Left ventricle myocardium inferior (tissue), 1 donor: ENCODE data around the gene PALD1. TPM values are rescaled to one million over a fixed set of nuclear protein-coding genes. Genes with fewer than 3 reads are reported as not detected.

Source experiments
- DNase-seq: peaks from one replicate; pipeline ENCODE4 v3.0.0-alpha.2; 2020
- H3K27ac ChIP-seq: fragments of 200-600 bp; replicated peaks from 2 replicates; pipeline ENCODE4 v1.8.0; 2021
- H3K27me3 ChIP-seq: fragments of 200-600 bp; 2 replicates; pipeline ENCODE4 v1.8.0; 2021; ENCODE audit warnings: low read depth
- H3K36me3 ChIP-seq: fragments of 200-600 bp; 2 replicates; pipeline ENCODE4 v1.8.0; 2021
- H3K4me1 ChIP-seq: fragments of 200-600 bp; 2 replicates; pipeline ENCODE4 v1.8.0; 2021
- H3K4me3 ChIP-seq: fragments of 200-600 bp; 2 replicates; pipeline ENCODE4 v1.8.0; 2021; ENCODE audit warnings: mild to moderate bottlenecking, moderate library complexity
- H3K9me3 ChIP-seq: fragments of 200-600 bp; replicated peaks from 2 replicates; pipeline ENCODE4 v1.8.0; 2021
- intact Hi-C: fragments of 100-400 bp; cut with micrococcal nuclease; formaldehyde crosslinking; loops from one replicate; pipeline ENCODE4 v1.11.0; 2022
- total RNA-seq: library from RNA; stranded (reverse); fragmentation: NEBNext Ultra II Directional; extraction: Animal tissue kit (Norgen Biotek cat#: 25700); gene quantifications from one replicate; pipeline ENCODE4 v1.2.1, GENCODE V29; 2021
- TF ChIP-seq, protein P1 (sequence below): fragments of 200-600 bp; IDR thresholded peaks from 2 replicates; pipeline ENCODE4 v1.8.0; 2021; ENCODE audit warnings: antibody characterized with exemption, mild to moderate bottlenecking, borderline replicate concordance
- donor health status: DM: no; HTN: yes; CAD: no; lungs with severe emphysema.

The PALD1 gene
- total RNA-seq, 1 donor from 2014 or later = 5.1 TPM

- DNase-seq = no peak
- no peaks in the 10 kb centered on the region for H3K36me3 ChIP-seq
- TF ChIP-seq, protein P1, sequence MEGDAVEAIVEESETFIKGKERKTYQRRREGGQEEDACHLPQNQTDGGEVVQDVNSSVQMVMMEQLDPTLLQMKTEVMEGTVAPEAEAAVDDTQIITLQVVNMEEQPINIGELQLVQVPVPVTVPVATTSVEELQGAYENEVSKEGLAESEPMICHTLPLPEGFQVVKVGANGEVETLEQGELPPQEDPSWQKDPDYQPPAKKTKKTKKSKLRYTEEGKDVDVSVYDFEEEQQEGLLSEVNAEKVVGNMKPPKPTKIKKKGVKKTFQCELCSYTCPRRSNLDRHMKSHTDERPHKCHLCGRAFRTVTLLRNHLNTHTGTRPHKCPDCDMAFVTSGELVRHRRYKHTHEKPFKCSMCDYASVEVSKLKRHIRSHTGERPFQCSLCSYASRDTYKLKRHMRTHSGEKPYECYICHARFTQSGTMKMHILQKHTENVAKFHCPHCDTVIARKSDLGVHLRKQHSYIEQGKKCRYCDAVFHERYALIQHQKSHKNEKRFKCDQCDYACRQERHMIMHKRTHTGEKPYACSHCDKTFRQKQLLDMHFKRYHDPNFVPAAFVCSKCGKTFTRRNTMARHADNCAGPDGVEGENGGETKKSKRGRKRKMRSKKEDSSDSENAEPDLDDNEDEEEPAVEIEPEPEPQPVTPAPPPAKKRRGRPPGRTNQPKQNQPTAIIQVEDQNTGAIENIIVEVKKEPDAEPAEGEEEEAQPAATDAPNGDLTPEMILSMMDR = no peak
- intact Hi-C loops = no loop called here
- no peak overlapping the region for H3K27ac ChIP-seq
- H3K27me3 ChIP-seq = no peaks in the 10 kb centered on the region
- H3K4me1 ChIP-seq = peaks cover 40% of the 10 kb centered on the region
- no peak overlapping the region for H3K4me3 ChIP-seq
- H3K9me3 ChIP-seq = no peaks in the 10 kb centered on the region
Measured at GRCh38 chr10:70582793-70583668, 104.5 kb downstream of the PALD1 start.

GRCh38 chr10:70583669-70584037, 105.1 kb downstream of the PALD1 start:
- Histone ChIP-seq H3K9me3 (no peaks in the 10 kb centered on the region), H3K27ac (no peak overlapping the region), H3K4me3 (no peak overlapping the region), H3K27me3 (no peaks in the 10 kb centered on the region), H3K4me1 (peaks cover 41% of the 10 kb centered on the region), H3K36me3 (no peaks in the 10 kb centered on the region)
- TF ChIP-seq, protein P1 = no peak
- no peak for DNase-seq
- intact Hi-C loops = no loop called here

DNA sequence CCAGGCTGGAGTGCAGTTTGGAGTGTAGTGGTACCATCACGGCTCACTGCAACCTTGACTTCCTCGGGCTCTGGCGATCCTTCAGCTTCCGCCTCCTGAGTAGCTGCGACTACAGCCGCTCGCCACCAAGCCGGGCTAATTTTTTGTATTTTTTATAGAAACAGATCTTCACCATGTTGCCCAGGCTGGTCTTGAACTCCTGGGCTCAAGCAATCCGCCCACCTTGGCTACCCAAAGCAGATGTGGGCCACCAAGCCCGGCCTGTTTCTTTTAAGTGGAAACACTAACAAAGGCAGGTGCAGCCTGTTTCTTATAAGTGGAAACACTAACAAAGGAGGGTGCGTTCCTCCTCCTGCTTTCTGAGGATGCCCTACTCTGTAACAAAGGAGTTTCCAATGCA, 105.8 kb downstream of the PALD1 start:
- H3K4me1 ChIP-seq = peaks cover 48% of the 10 kb centered on the region
- H3K27ac ChIP-seq = no peak overlapping the region

DNA sequence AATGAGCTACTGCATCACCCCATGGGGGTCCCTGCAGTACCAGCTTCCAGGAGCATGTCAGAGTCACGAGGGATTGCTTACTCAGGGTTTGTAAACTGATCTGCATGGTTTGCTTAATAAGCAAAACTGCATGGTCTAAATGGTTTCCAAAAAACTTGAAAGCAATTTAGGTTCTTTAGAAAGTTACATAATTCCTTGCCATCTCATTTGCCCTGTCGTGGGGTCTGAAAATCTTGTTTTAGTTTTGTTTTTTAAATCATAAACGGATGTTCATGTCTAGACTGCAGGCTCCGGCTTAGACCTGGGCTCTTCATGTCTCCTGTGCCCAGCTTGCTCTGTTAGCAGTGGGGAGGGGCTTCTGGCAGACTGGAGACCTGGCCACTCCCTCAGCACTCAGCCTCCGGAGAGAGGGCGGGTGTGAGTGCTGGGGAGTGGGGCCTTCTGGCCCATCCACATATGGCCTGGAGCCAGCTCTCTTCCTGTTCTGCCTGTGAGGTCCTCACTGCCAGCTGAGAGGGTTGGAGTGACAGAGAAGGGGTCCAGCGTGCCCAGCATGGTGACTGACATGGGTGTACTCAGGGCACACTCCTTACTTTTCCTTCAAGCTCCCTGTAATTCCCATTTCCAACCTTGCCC, 106.5 kb downstream of the PALD1 start:
- TF ChIP-seq, protein P1 = no peak
- Histone ChIP-seq H3K27me3 (no peaks in the 10 kb centered on the region), H3K4me3 (no peak overlapping the region), H3K36me3 (no peaks in the 10 kb centered on the region), H3K27ac (no peak overlapping the region), H3K4me1 (peaks cover 54% of the 10 kb centered on the region), H3K9me3 (no peaks in the 10 kb centered on the region)
- no peak for DNase-seq
- intact Hi-C loops = no loop called here

More for the DNA sequence above, 105.8 kb downstream of the PALD1 start:
- H3K4me3 ChIP-seq = no peak overlapping the region
- H3K27me3 ChIP-seq = no peaks in the 10 kb centered on the region
- no peaks in the 10 kb centered on the region for H3K9me3 ChIP-seq
- no peak for DNase-seq
- H3K36me3 ChIP-seq = no peaks in the 10 kb centered on the region
- TF ChIP-seq, protein P1 = no peak
- intact Hi-C loops = no loop called here

DNA sequence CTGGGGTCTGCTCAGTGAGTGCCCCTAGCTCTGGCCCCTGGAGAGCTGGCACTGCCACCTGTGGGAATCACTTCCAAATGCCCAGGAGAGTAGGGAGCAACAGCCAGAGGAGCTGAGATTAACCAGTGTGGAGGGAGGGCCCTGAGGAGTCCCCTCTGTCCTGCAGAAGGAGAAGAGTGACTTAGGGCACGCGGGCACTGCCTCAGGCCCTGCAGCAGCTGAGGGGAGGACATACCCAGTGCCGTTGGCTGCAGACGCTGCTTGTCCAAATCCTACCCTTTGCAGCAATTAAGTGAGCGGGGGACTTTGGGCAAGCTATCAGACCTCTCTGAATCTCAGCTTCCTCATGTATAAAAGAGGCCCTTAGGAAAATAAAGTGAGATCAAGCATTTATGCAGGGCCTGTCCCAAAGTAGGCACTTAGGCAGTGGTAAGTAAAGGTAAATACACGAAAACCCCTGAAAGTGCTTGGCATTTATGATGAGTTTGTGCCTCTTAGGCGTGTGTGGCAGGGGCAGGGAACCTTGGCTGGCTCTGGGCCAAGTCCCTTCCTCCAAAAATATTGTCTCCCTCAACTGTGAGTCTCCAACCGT, 107.1 kb downstream of the PALD1 start:
- no peak overlapping the region for H3K27ac ChIP-seq

More for the DNA sequence above, 107.1 kb downstream of the PALD1 start:
- Histone ChIP-seq H3K9me3 (no peaks in the 10 kb centered on the region), H3K36me3 (no peaks in the 10 kb centered on the region), H3K4me1 (peaks cover 61% of the 10 kb centered on the region), H3K4me3 (no peak overlapping the region), H3K27me3 (no peaks in the 10 kb centered on the region)
- intact Hi-C loops = no loop called here
- TF ChIP-seq, protein P1 = no peak
- DNase-seq = no peak
